Endothelial cell of umbilical vein (primary cell): ENCODE data around the gene AIG1. TPM values are rescaled to one million over a fixed set of nuclear protein-coding genes. Genes with fewer than 3 reads are reported as not detected.

Experiments
- BruUV-seq: library from RNA; stranded (reverse); fragments of 400-500 nt; replicated peaks from 2 replicates; lab custom pipeline; 2021; lab: Mats Ljungman, UMichigan
- CTCF ChIA-PET: fragments of 300-600, 350-600 bp; sonication (Branson Sonifier 250); formaldehyde crosslinking; loops from one replicate; lab custom pipeline; 2021; ENCODE audit warnings: antibody characterized with exemption, inconsistent platforms; lab: Charles Lee
- POLR2A ChIA-PET: fragments of 300-600, 350-600 bp; sonication (Branson Sonifier 250); formaldehyde crosslinking; loops from one replicate; lab custom pipeline; 2021; ENCODE audit warnings: antibody characterized with exemption, inconsistent platforms; lab: Charles Lee
- DNase-seq: peaks from one replicate; pipeline ENCODE4 v3.0.0-alpha.2; 2011; ENCODE audit warnings: low read depth, low spot score
- FAIRE-seq: peaks from 2 replicates; lab custom pipeline; 2011; peaks lifted over from hg19 to GRCh38; lab: Jason Lieb, UNC
- H2AFZ ChIP-seq: 2 replicates; pipeline ENCODE4 v1.6.0; 2012; ENCODE audit warnings: low read depth, low read length, control low read depth, inconsistent platforms
- H3K27ac ChIP-seq: 2 replicates; pipeline ENCODE4 v1.5.1; 2011; ENCODE audit warnings: low read depth, mild to moderate bottlenecking, control low read depth, low read length, moderate library complexity; ENCODE audit not compliant: insufficient read depth
- H3K27me3 ChIP-seq, 2 experiments: 2 replicates each; pipeline versions ENCODE4 v1.6.0 to v1.6.1; 2011; ENCODE audit warnings: low read length in 2 of 2, mixed read lengths in 1 of 2; ENCODE audit not compliant: control insufficient read depth in 2 of 2, insufficient read depth in 2 of 2
- H3K36me3 ChIP-seq, 2 experiments: 2 replicates in 1 of 2; 3 replicates in 1 of 2; pipeline ENCODE4 v1.5.1; 2011; ENCODE audit warnings: low read length in 2 of 2, mild to moderate bottlenecking in 1 of 2, moderate library complexity in 1 of 2; ENCODE audit not compliant: control insufficient read depth in 2 of 2, insufficient read depth in 2 of 2; ENCODE audit errors: extremely low read depth in 1 of 2
- H3K4me1 ChIP-seq: 3 replicates; pipeline ENCODE4 v1.5.1; 2011; ENCODE audit warnings: mild to moderate bottlenecking, low read length; ENCODE audit not compliant: control insufficient read depth, insufficient read depth; ENCODE audit errors: extremely low read depth
- H3K4me2 ChIP-seq: 2 replicates; pipeline ENCODE4 v1.6.1; 2011; ENCODE audit warnings: low read length, control low read depth, mixed read lengths; ENCODE audit not compliant: insufficient read depth
- H3K4me3 ChIP-seq, 3 experiments: fragments of 200-600 bp in 1 of 3; sonication (generic), shearing (Covaris generic) in 1 of 3; replicated peaks in 1 of 3; 2 replicates each; pipeline ENCODE4 v1.5.1; 2011 to 2016; ENCODE audit warnings: control low read depth in 3 of 3, low read length in 3 of 3, mild to moderate bottlenecking in 2 of 3, inconsistent platforms in 1 of 3, low read depth in 1 of 3, moderate library complexity in 1 of 3; ENCODE audit not compliant: insufficient read depth in 1 of 3
- H3K79me2 ChIP-seq: 2 replicates; pipeline ENCODE4 v1.6.0; 2012; ENCODE audit warnings: low read length, inconsistent platforms; ENCODE audit not compliant: control insufficient read depth, insufficient read depth
- H3K9ac ChIP-seq: replicated peaks from 2 replicates; pipeline ENCODE3; 2011; ENCODE audit warnings: low read length, control low read depth; ENCODE audit not compliant: insufficient read depth; ENCODE audit errors: extremely low read depth
- H3K9me1 ChIP-seq: replicated peaks from 3 replicates; pipeline ENCODE4 v1.6.0; 2011; ENCODE audit warnings: mild to moderate bottlenecking, low read length; ENCODE audit not compliant: control insufficient read depth, insufficient read depth; ENCODE audit errors: extremely low read depth
- H3K9me3 ChIP-seq: replicated peaks from 2 replicates; pipeline ENCODE4 v1.5.1; 2012; ENCODE audit warnings: low read length, inconsistent platforms; ENCODE audit not compliant: control insufficient read depth, insufficient read depth
- H4K20me1 ChIP-seq: replicated peaks from 2 replicates; pipeline ENCODE3; 2011; ENCODE audit warnings: mild to moderate bottlenecking, low read length; ENCODE audit not compliant: control insufficient read depth, insufficient read depth; ENCODE audit errors: extremely low read depth
- CTCF ChIP-seq, 2 donors: IDR thresholded peaks; 1 replicate in 1 of 2; 2 replicates in 1 of 2; pipeline ENCODE4 v1.5.1; 2011; ENCODE audit warnings: low read length in 2 of 2, mild to moderate bottlenecking in 2 of 2, moderate library complexity in 2 of 2, control low read depth in 1 of 2, inconsistent platforms in 1 of 2, low read depth in 1 of 2; ENCODE audit not compliant: insufficient read depth in 1 of 2; ENCODE audit errors: extremely low read depth in 1 of 2
- EZH2 ChIP-seq: IDR thresholded peaks from 2 replicates; pipeline ENCODE4 v1.6.1; 2012; ENCODE audit warnings: borderline replicate concordance, low read depth, mild to moderate bottlenecking, moderate library complexity, low read length, inconsistent platforms; ENCODE audit not compliant: severe bottlenecking
- FOS ChIP-seq: IDR thresholded peaks from 2 replicates; pipeline ENCODE4 v1.6.1; 2011; ENCODE audit warnings: mild to moderate bottlenecking, low read length, moderate library complexity, borderline replicate concordance; ENCODE audit not compliant: insufficient read depth
- GATA2 ChIP-seq: IDR thresholded peaks from 2 replicates; pipeline ENCODE4 v1.7.0; 2011; ENCODE audit warnings: low read depth, mild to moderate bottlenecking, moderate library complexity, mixed read lengths, low read length; ENCODE audit not compliant: insufficient read length, insufficient read depth
- JUN ChIP-seq: IDR thresholded peaks from 2 replicates; pipeline ENCODE4 v1.6.1; 2011; ENCODE audit warnings: borderline replicate concordance, low read depth; ENCODE audit not compliant: insufficient read length, insufficient read depth
- MAX ChIP-seq: IDR thresholded peaks from 2 replicates; pipeline ENCODE4 v1.6.1; 2011; ENCODE audit not compliant: insufficient read depth, insufficient read length
- MYC ChIP-seq: IDR thresholded peaks from one replicate; pipeline ENCODE4 v1.6.1; 2011; ENCODE audit warnings: mild to moderate bottlenecking, low read depth, low read length
- POLR2A ChIP-seq: IDR thresholded peaks from 2 replicates; pipeline ENCODE4 v1.6.1; 2012; ENCODE audit warnings: low read depth, mild to moderate bottlenecking, control low read depth, low read length
- POLR2AphosphoS5 ChIP-seq: IDR thresholded peaks from 2 replicates; pipeline ENCODE4 v1.6.1; 2012; ENCODE audit warnings: low read depth, mild to moderate bottlenecking, control low read depth, low read length, moderate library complexity; ENCODE audit not compliant: insufficient read depth
- dilution Hi-C: fragments of 300-500 bp; cut with MboI; formaldehyde crosslinking; loops from one replicate; pipeline ENCODE4 v1.15.0; 2019; ENCODE audit warnings: low sequenced_read_pairs; ENCODE audit not compliant: extremely low pct_ligation_motif_present
- intact Hi-C: fragments of 100-400 bp; cut with micrococcal nuclease; formaldehyde crosslinking; loops from one replicate; pipeline ENCODE4 v1.10.0; 2022
- polyA plus RNA-seq, 4 experiments: library from polyadenylated mRNA; depleted of rRNA in 3 of 4; stranded (reverse) in 3 of 4; unstranded in 1 of 4; fragments of >200 nt; gene quantifications; 2 replicates each; pipeline versions ENCODE4 v1.2.1 to v1.2.3, GENCODE V29; 2011 to 2012; ENCODE audit warnings: missing spikeins in 1 of 4
- total RNA-seq: library from RNA; stranded (reverse); gene quantifications from 2 replicates; pipeline ENCODE4 v1.2.3, GENCODE V29; 2021

Gene AIG1
- total and polyA plus RNA-seq, 2 donors (not counting 3 experiments of a cell fraction or from before 2014, with no cell fraction given), result 17.7 to 22.7 TPM

- H3K9me3 ChIP-seq, result no peaks in the 10 kb centered on the region
- intact Hi-C loops (no loop called here), dilution Hi-C loops (no loop called here)
- CTCF ChIA-PET, result no interaction called here
- no peak overlapping the region for H3K4me2 ChIP-seq
- H4K20me1 ChIP-seq, result no peaks in the 10 kb centered on the region
- H3K36me3 ChIP-seq, result no peaks in the 10 kb centered on the region
- no peak for TF ChIP-seq CTCF (IDR thresholded peaks at IDR 0.05; ENCODE audit: extremely low read depth in 1 of 2, insufficient read depth in 1 of 2, low read depth in 1 of 2, low read length in 2 of 2)
- no peak for TF ChIP-seq MYC
- TF ChIP-seq POLR2AphosphoS5, result no peak
- no peak for TF ChIP-seq EZH2
- TF ChIP-seq POLR2A, result no peak
- TF ChIP-seq GATA2, result no peak
- no peak for TF ChIP-seq FOS
- no peak for TF ChIP-seq MAX
- TF ChIP-seq JUN, result no peak
- no peak for FAIRE-seq
- H3K4me3 ChIP-seq, result no peak overlapping the region
- no peaks in the 10 kb centered on the region for H3K79me2 ChIP-seq
- H3K9ac ChIP-seq, result no peak overlapping the region
- no TSS peak for BruUV-seq
- DNase-seq, result no peak
- H2AFZ ChIP-seq, result no peak overlapping the region
- H3K27me3 ChIP-seq, result no peaks in the 10 kb centered on the region
- no peaks in the 10 kb centered on the region for H3K9me1 ChIP-seq
- POLR2A ChIA-PET, result no interaction called here
- peaks cover 4% of the 10 kb centered on the region for H3K4me1 ChIP-seq
- no peak overlapping the region for H3K27ac ChIP-seq
Measured at GRCh38 chr6:143093290-143093689, 32.6 kb downstream of the AIG1 start.
